MCF 10A (cell line): ENCODE data around the gene PELI1. TPM values are rescaled to one million over a fixed set of nuclear protein-coding genes. Genes with fewer than 3 reads are reported as not detected.
A peak's percentile ranks its signal among the peaks of the same experiment; 100 is the strongest.
"Not testable (repeated sequence)": the region's sequence is repeated elsewhere in the genome, so short reads cannot be mapped to it uniquely, and the experiment has no call there.

Experiments
- BruUV-seq: library from RNA; stranded (reverse); fragments of 400-500 nt; replicated peaks from 2 replicates; lab custom pipeline; 2021; lab: Mats Ljungman, UMichigan
- CTCF ChIA-PET: fragments of 300-600 bp; sonication (Branson Sonifier 250); formaldehyde crosslinking; extraction: SDS; loops from one replicate; lab custom pipeline; 2021; ENCODE audit warnings: antibody characterized with exemption, inconsistent platforms; lab: Yijun Ruan, JAX
- POLR2A ChIA-PET: fragments of 300-600, 350-650 bp; sonication (Branson Sonifier 250); formaldehyde crosslinking; extraction: SDS; loops from one replicate; lab custom pipeline; 2020; ENCODE audit warnings: antibody characterized with exemption, inconsistent platforms; lab: Yijun Ruan, JAX
- DNase-seq: peaks from one replicate; pipeline ENCODE4 v3.0.0-alpha.2; 2018; ENCODE audit not compliant: unreplicated experiment
- H3K27ac Mint-ChIP-seq: one replicate; pipeline ENCODE4 v1.8.0; 2022; ENCODE audit warnings: mild to moderate bottlenecking, low read depth, mixed read lengths; ENCODE audit not compliant: unreplicated experiment
- H3K27me3 Mint-ChIP-seq: one replicate; pipeline ENCODE4 v1.8.0; 2022; ENCODE audit warnings: mixed read lengths; ENCODE audit not compliant: insufficient read depth, unreplicated experiment
- H3K36me3 Mint-ChIP-seq: one replicate; pipeline ENCODE4 v1.8.0; 2022; ENCODE audit warnings: mild to moderate bottlenecking, moderate library complexity, mixed read lengths; ENCODE audit not compliant: insufficient read depth, unreplicated experiment
- H3K4me1 Mint-ChIP-seq: one replicate; pipeline ENCODE4 v1.8.0; 2022; ENCODE audit warnings: mixed read lengths; ENCODE audit not compliant: insufficient read depth, unreplicated experiment
- H3K4me3 Mint-ChIP-seq: one replicate; pipeline ENCODE4 v1.8.0; 2022; ENCODE audit warnings: mild to moderate bottlenecking, moderate library complexity, mixed read lengths; ENCODE audit not compliant: unreplicated experiment
- H3K9me3 Mint-ChIP-seq: one replicate; pipeline ENCODE4 v1.8.0; 2022; ENCODE audit warnings: mixed read lengths; ENCODE audit not compliant: unreplicated experiment
- intact Hi-C: fragments of 100-400 bp; cut with micrococcal nuclease; formaldehyde crosslinking; loops from 2 replicates; pipeline ENCODE4 v1.14.1; 2022
- total RNA-seq: library from RNA; stranded (reverse); gene quantifications from 2 replicates; pipeline ENCODE4 v1.2.3, GENCODE V29; 2022
- TF ChIP-seq, protein P1 (sequence below): fragments of 200-600 bp; IDR thresholded peaks from one replicate; pipeline ENCODE4 v1.8.0; 2022; ENCODE audit warnings: antibody characterized with exemption, mild to moderate bottlenecking; ENCODE audit not compliant: unreplicated experiment

Gene PELI1
- total RNA-seq, 1 experiment from 2014 or later, result 16.3 TPM

GRCh38 chr2:64108666-64109241, 35.5 kb downstream of the PELI1 start:
- no peak for DNase-seq
- Mint-ChIP-seq H3K27ac (no peak overlapping the region), H3K4me1 (peaks cover 23% of the 10 kb centered on the region), H3K27me3 (no peaks in the 10 kb centered on the region), H3K9me3 (no peaks in the 10 kb centered on the region), H3K36me3 (peaks cover 25% of the 10 kb centered on the region), H3K4me3 (no peak overlapping the region)
- CTCF ChIA-PET, result interaction anchor here (0.6 kb wide), 3 partner anchors 21 to 795 kb away, joined by 3 read pairs; no protein-coding TSS in a partner anchor
- intact Hi-C loops, result no loop called here
- BruUV-seq, result no TSS peak
- POLR2A ChIA-PET, result interaction anchor here (0.5 to 2.2 kb wide), 5 partner anchors 9 to 1120 kb away, joined by 3 to 18 read pairs (median 3); no protein-coding TSS in a partner anchor
- TF ChIP-seq, protein P1, sequence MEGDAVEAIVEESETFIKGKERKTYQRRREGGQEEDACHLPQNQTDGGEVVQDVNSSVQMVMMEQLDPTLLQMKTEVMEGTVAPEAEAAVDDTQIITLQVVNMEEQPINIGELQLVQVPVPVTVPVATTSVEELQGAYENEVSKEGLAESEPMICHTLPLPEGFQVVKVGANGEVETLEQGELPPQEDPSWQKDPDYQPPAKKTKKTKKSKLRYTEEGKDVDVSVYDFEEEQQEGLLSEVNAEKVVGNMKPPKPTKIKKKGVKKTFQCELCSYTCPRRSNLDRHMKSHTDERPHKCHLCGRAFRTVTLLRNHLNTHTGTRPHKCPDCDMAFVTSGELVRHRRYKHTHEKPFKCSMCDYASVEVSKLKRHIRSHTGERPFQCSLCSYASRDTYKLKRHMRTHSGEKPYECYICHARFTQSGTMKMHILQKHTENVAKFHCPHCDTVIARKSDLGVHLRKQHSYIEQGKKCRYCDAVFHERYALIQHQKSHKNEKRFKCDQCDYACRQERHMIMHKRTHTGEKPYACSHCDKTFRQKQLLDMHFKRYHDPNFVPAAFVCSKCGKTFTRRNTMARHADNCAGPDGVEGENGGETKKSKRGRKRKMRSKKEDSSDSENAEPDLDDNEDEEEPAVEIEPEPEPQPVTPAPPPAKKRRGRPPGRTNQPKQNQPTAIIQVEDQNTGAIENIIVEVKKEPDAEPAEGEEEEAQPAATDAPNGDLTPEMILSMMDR, result no peak

DNA sequence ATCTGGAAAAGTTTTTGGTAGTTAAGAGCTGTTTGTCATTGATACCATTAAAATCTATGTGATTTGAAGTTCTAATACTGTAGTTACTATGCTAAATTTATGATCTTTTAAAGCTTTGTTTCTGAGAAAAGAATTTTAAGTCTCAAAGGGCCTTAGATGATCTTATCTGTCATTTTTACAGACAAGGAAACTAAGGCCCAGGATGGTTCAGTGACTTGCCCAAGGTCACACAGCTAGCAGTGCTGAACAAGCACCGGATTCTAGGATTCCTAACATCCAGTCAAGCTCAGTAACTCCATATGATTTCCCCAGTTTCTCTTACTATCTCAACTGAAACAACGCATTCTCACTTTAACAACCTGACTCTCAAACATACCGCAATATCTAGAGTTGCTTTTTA, 37.7 kb downstream of the PELI1 start:
- no peak for DNase-seq
- Mint-ChIP-seq H3K4me3 (no peak overlapping the region), H3K9me3 (no peaks in the 10 kb centered on the region), H3K27ac (peak overlapping the region; percentile 26), H3K4me1 (peaks cover 21% of the 10 kb centered on the region), H3K27me3 (no peaks in the 10 kb centered on the region), H3K36me3 (peaks cover 25% of the 10 kb centered on the region)
- POLR2A ChIA-PET, result interaction anchor here (0.9 to 1.2 kb wide), 4 partner anchors 11 to 52 kb away, joined by 3 to 5 read pairs (median 4); no protein-coding TSS in a partner anchor
- BruUV-seq, result no TSS peak
- intact Hi-C loops, result no loop called here
- TF ChIP-seq, protein P1, result no peak
- CTCF ChIA-PET, result interaction anchor here (0.7 kb wide), 3 partner anchors 9 to 49 kb away, joined by 3 to 4 read pairs (median 3); no protein-coding TSS in a partner anchor

- Mint-ChIP-seq H3K9me3 (no peaks in the 10 kb centered on the region), H3K4me1 (peaks cover 21% of the 10 kb centered on the region), H3K27me3 (no peaks in the 10 kb centered on the region), H3K36me3 (peaks cover 25% of the 10 kb centered on the region), H3K4me3 (no peak overlapping the region), H3K27ac (peak overlapping the region; percentile 26)
- TF ChIP-seq, protein P1, result no peak
- CTCF ChIA-PET, result interaction anchor here (0.6 to 0.8 kb wide), 5 partner anchors 8 to 262 kb away, joined by 3 to 4 read pairs (median 3); no protein-coding TSS in a partner anchor
- POLR2A ChIA-PET, result interaction anchor here (0.9 to 1.7 kb wide), 8 partner anchors 8 to 206 kb away, joined by 3 to 7 read pairs (median 4); no protein-coding TSS in a partner anchor
- intact Hi-C loops, result no loop called here
- no peak for DNase-seq
- BruUV-seq, result no TSS peak
Observed at GRCh38 chr2:64105670-64106461, 38.4 kb downstream of the PELI1 start.

DNA sequence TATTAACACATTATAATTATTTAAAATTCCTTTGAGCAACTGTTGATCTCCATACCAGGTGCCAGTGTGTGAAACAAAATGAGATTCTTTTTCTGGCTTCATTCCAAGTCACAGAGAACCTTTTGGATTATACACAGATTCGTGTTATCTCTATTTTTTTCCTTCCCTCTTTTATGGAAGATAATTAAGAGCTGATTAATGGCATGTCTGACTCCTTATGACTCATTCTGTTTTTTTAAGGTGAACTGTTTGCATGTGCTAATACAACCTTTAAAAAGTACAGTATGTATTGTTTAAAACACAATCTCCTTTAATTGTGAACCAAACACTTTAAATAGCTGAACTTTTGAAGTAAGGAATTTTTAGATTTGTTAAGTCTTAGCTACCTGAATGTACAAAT, 39.3 kb downstream of the PELI1 start:
- DNase-seq, result peak; percentile 3
- TF ChIP-seq, protein P1, result no peak
- intact Hi-C loops, result no loop called here
- no peak overlapping the region for H3K4me3 Mint-ChIP-seq
- CTCF ChIA-PET, result interaction anchor here (0.7 to 1.0 kb wide), 2 partner anchors 53 to 382 kb away, joined by 3 to 6 read pairs; no protein-coding TSS in a partner anchor
- no peak overlapping the region for H3K27ac Mint-ChIP-seq
- H3K36me3 Mint-ChIP-seq, result peaks cover 25% of the 10 kb centered on the region
- H3K4me1 Mint-ChIP-seq, result peaks cover 21% of the 10 kb centered on the region
- no TSS peak for BruUV-seq
- POLR2A ChIA-PET, result interaction anchor here (0.6 to 1.7 kb wide), 9 partner anchors 9 to 685 kb away, joined by 3 to 7 read pairs (median 4); partner anchors contain the start of gene AFTPH
- no peaks in the 10 kb centered on the region for H3K9me3 Mint-ChIP-seq
- H3K27me3 Mint-ChIP-seq, result no peaks in the 10 kb centered on the region

- H3K27ac Mint-ChIP-seq, result peak overlapping the region; percentile 54
- peaks cover 21% of the 10 kb centered on the region for H3K4me1 Mint-ChIP-seq
- peaks cover 15% of the 10 kb centered on the region for H3K36me3 Mint-ChIP-seq
- intact Hi-C loops, POLR2A ChIA-PET, H3K4me3 Mint-ChIP-seq, BruUV-seq, H3K27me3 Mint-ChIP-seq, H3K9me3 Mint-ChIP-seq, DNase-seq: not testable (repeated sequence)
- CTCF ChIA-PET, result interaction anchor here (0.6 to 0.7 kb wide), 2 partner anchors 29 to 77 kb away, joined by 3 to 4 read pairs; no protein-coding TSS in a partner anchor
Observed at GRCh38 chr2:64102736-64103135, 41.5 kb downstream of the PELI1 start.
